Heart left ventricle (tissue), 13 donors: ENCODE measurements around the gene STOML3.

ENCODE experiments used
- POLR2A ChIP-seq, 2 donors: fragments of 450-650 bp; IDR thresholded peaks; one replicate each; pipeline ENCODE4 v1.6.1; 2017; ENCODE audit warnings: antibody characterized with exemption in 2 of 2, mild to moderate bottlenecking in 2 of 2, moderate library complexity in 2 of 2
- TF ChIP-seq, protein P1 (sequence below), 12 donors: fragments of 200-600 bp; sonication (generic) in 4 of 12; IDR thresholded peaks; one replicate each; pipeline versions ENCODE4 v1.5.0 to v1.8.0; 2018 to 2022; ENCODE audit warnings: antibody characterized with exemption in 12 of 12, mild to moderate bottlenecking in 5 of 12
- donor health status: ischemic (EF 13 %, LVEDD 7.1; RV severe dilation, severe dysfunction).
- donor health status: DM: no; HTN: yes; CAD: no.
- donor health status: DM: no; HTN: no; CAD: no.
- donor health status: ischemic (EF 25% LVEDD 6.9; RV normal size, moderate dysfunction).
- donor health status: ischemic (EF 25% LVEDD 5.7; RV mildly dilated, moderate dysfunction).
- donor health status: ischemic (EF 35%, LVEDD 5.7; RV mildly dilated, moderate dysfunction).
- donor health status: nonischemic (EF 11% LVEDD 7.7; RV severe dilation, severe dysfunction).
- donor health status: DM: yes; HTN: yes; CAD: no.
- donor health status: PGD.
- donor health status: ischemic (EF 29% LVEDD 5.4; RV normal size, mild dysfunction).
- donor health status: nonischemic (EF 23%, LVEDD 6.1; RV moderate dilation, normal function).

DNA sequence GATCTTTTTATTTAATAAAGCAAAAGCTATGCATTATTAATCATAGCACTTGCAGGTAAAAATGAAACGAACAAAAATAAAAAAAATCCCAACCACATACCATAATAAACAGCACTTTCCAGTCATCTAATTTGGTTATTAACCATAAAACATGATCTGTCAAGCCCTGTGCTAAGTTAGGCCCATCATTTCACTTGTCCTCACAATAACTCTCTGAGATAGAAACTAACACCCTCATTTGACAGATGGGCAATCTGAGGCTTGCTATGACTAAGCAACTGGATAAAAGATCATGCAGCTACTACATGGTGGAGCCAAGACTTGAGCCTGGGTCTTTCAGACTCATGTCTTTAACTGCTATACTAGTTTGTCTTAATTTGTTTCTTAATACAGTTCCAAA is 25.5 kb upstream of the STOML3 start:
- TF ChIP-seq, protein P1, sequence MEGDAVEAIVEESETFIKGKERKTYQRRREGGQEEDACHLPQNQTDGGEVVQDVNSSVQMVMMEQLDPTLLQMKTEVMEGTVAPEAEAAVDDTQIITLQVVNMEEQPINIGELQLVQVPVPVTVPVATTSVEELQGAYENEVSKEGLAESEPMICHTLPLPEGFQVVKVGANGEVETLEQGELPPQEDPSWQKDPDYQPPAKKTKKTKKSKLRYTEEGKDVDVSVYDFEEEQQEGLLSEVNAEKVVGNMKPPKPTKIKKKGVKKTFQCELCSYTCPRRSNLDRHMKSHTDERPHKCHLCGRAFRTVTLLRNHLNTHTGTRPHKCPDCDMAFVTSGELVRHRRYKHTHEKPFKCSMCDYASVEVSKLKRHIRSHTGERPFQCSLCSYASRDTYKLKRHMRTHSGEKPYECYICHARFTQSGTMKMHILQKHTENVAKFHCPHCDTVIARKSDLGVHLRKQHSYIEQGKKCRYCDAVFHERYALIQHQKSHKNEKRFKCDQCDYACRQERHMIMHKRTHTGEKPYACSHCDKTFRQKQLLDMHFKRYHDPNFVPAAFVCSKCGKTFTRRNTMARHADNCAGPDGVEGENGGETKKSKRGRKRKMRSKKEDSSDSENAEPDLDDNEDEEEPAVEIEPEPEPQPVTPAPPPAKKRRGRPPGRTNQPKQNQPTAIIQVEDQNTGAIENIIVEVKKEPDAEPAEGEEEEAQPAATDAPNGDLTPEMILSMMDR (IDR thresholded peaks at IDR 0.05), result no peak
- TF ChIP-seq POLR2A (IDR thresholded peaks at IDR 0.05), result no peak
